A549 (cell line): ENCODE results near the gene NGEF. TPM values are rescaled to one million over a fixed set of nuclear protein-coding genes. Genes with fewer than 3 reads are reported as not detected.

ENCODE experiments used
- ATAC-seq, 2 experiments: fragments of 200-7000 bp in 1 of 2; fragments of >200 bp in 1 of 2; cut with Nextera tagmentation in 1 of 2; cut with Tn5 transposase in 1 of 2; 3 replicates each; pipeline versions ENCODE4 v1.8.0 to v1.9.1; 2018 to 2020; ENCODE audit warnings: mild to moderate bottlenecking in 1 of 2, moderate library complexity in 1 of 2
- CTCF ChIA-PET: fragments of 300-600 bp; sonication (Branson Sonifier 250); formaldehyde crosslinking; extraction: SDS; loops from one replicate; lab custom pipeline; 2021; ENCODE audit warnings: antibody characterized with exemption, inconsistent platforms; lab: Yijun Ruan, JAX
- POLR2A ChIA-PET: fragments of 350-600 bp; formaldehyde crosslinking; extraction: SDS; loops from one replicate; lab custom pipeline; 2021; ENCODE audit warnings: antibody characterized with exemption, inconsistent platforms; lab: Yijun Ruan, JAX
- DNase-seq, 2 experiments: peaks; one replicate each; pipeline versions ENCODE4 v3.0.0 to v3.0.0-alpha.2; 2011 to 2016; ENCODE audit warnings: low read depth in 1 of 2, low spot score in 1 of 2
- FAIRE-seq: peaks from 2 replicates; lab custom pipeline; 2011; peaks lifted over from hg19 to GRCh38; lab: Jason Lieb, UNC
- H3K27ac ChIP-seq, 2 experiments: fragments of >200 bp; sonication (Bioruptor Twin); formaldehyde crosslinking; 3 replicates each; pipeline ENCODE4 v1.5.1; 2016 to 2017
- H3K4me1 ChIP-seq: fragments of >200 bp; sonication (Bioruptor Twin); formaldehyde crosslinking; 3 replicates; pipeline ENCODE4 v1.6.1; 2016
- H3K4me2 ChIP-seq: fragments of >200 bp; sonication (Bioruptor Twin); formaldehyde crosslinking; 3 replicates; pipeline ENCODE4 v1.6.1; 2016
- H3K4me3 ChIP-seq: fragments of >200 bp; sonication (Bioruptor Twin); formaldehyde crosslinking; 3 replicates; pipeline ENCODE4 v1.5.1; 2016
- H3K9me3 ChIP-seq: fragments of >200 bp; sonication (Bioruptor Twin); formaldehyde crosslinking; 3 replicates; pipeline ENCODE4 v1.6.1; 2016
- CBX2 ChIP-seq: fragments of 200-600 bp; sonication (generic); IDR thresholded peaks from 2 replicates; pipeline ENCODE4 v1.6.1; 2016; ENCODE audit warnings: low read depth, mild to moderate bottlenecking, borderline replicate concordance
- CBX8 ChIP-seq: fragments of 200-600 bp; sonication (generic); IDR thresholded peaks from 2 replicates; pipeline ENCODE4 v1.6.1; 2016
- CHD2 ChIP-seq: fragments of 150-350 bp; IDR thresholded peaks from 2 replicates; pipeline ENCODE4 v1.6.1; 2014; ENCODE audit warnings: low read length; ENCODE audit not compliant: partially characterized antibody
- EHF ChIP-seq: fragments of 250-450 bp; sonication (Bioruptor Pico); IDR thresholded peaks from 2 replicates; pipeline ENCODE4 v1.5.0; 2020; ENCODE audit warnings: mild to moderate bottlenecking
- EHMT2 ChIP-seq: fragments of 200-600 bp; sonication (generic); IDR thresholded peaks from 2 replicates; pipeline ENCODE4 v1.6.1; 2016; ENCODE audit warnings: antibody characterized with exemption, low read depth, mild to moderate bottlenecking, moderate library complexity
- EP300 ChIP-seq, 2 experiments: fragments of >200 bp; sonication (Bioruptor Twin); formaldehyde crosslinking; IDR thresholded peaks; 2 replicates in 1 of 2; 3 replicates in 1 of 2; pipeline ENCODE4 v1.6.1; 2016 to 2017
- FOSL2 ChIP-seq, 2 experiments: fragments of 450-650 bp in 1 of 2; fragments of >200 bp in 1 of 2; sonication (Bioruptor Twin) in 1 of 2; formaldehyde crosslinking; IDR thresholded peaks; 2 replicates each; pipeline versions ENCODE4 v1.5.0 to v1.6.1; 2016 to 2020; ENCODE audit warnings: mild to moderate bottlenecking in 1 of 2, moderate library complexity in 1 of 2
- GATA3 ChIP-seq: IDR thresholded peaks from 2 replicates; pipeline ENCODE4 v1.6.1; 2012; ENCODE audit warnings: borderline replicate concordance
- HDAC2 ChIP-seq: fragments of 200-600 bp; sonication (generic); IDR thresholded peaks from 2 replicates; pipeline ENCODE4 v1.6.1; 2016
- HES2 ChIP-seq: fragments of >200 bp; sonication (Bioruptor Twin); formaldehyde crosslinking; IDR thresholded peaks from 2 replicates; pipeline ENCODE4 v1.6.1; 2016
- HMGXB4 ChIP-seq: fragments of 250-450 bp; sonication (Bioruptor Pico); IDR thresholded peaks from 2 replicates; pipeline ENCODE4 v1.5.0; 2021; ENCODE audit warnings: mild to moderate bottlenecking, moderate library complexity, borderline replicate concordance
- HOXA7 ChIP-seq: fragments of 250-450 bp; sonication (Bioruptor Pico); IDR thresholded peaks from 2 replicates; pipeline ENCODE4 v1.5.0; 2020; ENCODE audit warnings: mild to moderate bottlenecking, moderate library complexity
- HOXB13 ChIP-seq: fragments of 250-450 bp; sonication (Bioruptor Pico); IDR thresholded peaks from 2 replicates; pipeline ENCODE4 v1.5.0; 2020; ENCODE audit warnings: low read depth, mild to moderate bottlenecking, moderate library complexity
- HOXB5 ChIP-seq: fragments of 250-450 bp; sonication (Bioruptor Pico); IDR thresholded peaks from 2 replicates; pipeline ENCODE4 v1.5.0; 2020; ENCODE audit warnings: mild to moderate bottlenecking, moderate library complexity
- JUN ChIP-seq, 2 experiments: fragments of >200 bp; sonication (Bioruptor Twin); formaldehyde crosslinking; IDR thresholded peaks; 2 replicates in 1 of 2; 3 replicates in 1 of 2; pipeline ENCODE4 v1.6.1; 2016 to 2017
- JUNB ChIP-seq: fragments of >200 bp; sonication (Bioruptor Twin); formaldehyde crosslinking; IDR thresholded peaks from 2 replicates; pipeline ENCODE4 v1.6.1; 2016
- KDM1A ChIP-seq: fragments of 200-600 bp; sonication (generic); IDR thresholded peaks from 2 replicates; pipeline ENCODE4 v1.6.1; 2016; ENCODE audit warnings: low read depth, mild to moderate bottlenecking
- KDM5A ChIP-seq: fragments of 200-600 bp; sonication (generic); IDR thresholded peaks from 2 replicates; pipeline ENCODE4 v1.6.1; 2016; ENCODE audit warnings: antibody characterized with exemption, mild to moderate bottlenecking
- MAFK ChIP-seq: fragments of 450-650 bp; IDR thresholded peaks from 2 replicates; pipeline ENCODE4 v1.6.1; 2014; ENCODE audit not compliant: partially characterized antibody
- MAZ ChIP-seq: fragments of 150-350 bp; IDR thresholded peaks from 2 replicates; pipeline ENCODE4 v1.6.1; 2014; ENCODE audit warnings: antibody characterized with exemption, low read depth, low read length, borderline replicate concordance
- PBX3 ChIP-seq: IDR thresholded peaks from 2 replicates; pipeline ENCODE4 v1.6.1; 2012
- PHF8 ChIP-seq: fragments of 200-600 bp; sonication (generic); IDR thresholded peaks from 2 replicates; pipeline ENCODE4 v1.6.1; 2016; ENCODE audit warnings: low read depth, mild to moderate bottlenecking, antibody characterized with exemption, moderate library complexity, borderline replicate concordance
- POLR2A ChIP-seq: IDR thresholded peaks from 2 replicates; pipeline ENCODE4 v1.6.1; 2012; ENCODE audit warnings: mild to moderate bottlenecking, low read length
- POLR2AphosphoS2 ChIP-seq: conservative IDR thresholded peaks from 2 replicates; pipeline ENCODE4 v1.6.1; 2012; ENCODE audit warnings: low read length, improper control_type of control experiment, inconsistent platforms
- RARB ChIP-seq: fragments of 250-450 bp; sonication (Bioruptor Pico); IDR thresholded peaks from 2 replicates; pipeline ENCODE4 v1.8.0; 2021; ENCODE audit warnings: mild to moderate bottlenecking, moderate library complexity
- RCOR1 ChIP-seq: fragments of 150-350 bp; IDR thresholded peaks from 2 replicates; pipeline ENCODE4 v1.6.1; 2014; ENCODE audit warnings: antibody characterized with exemption, low read length, low read depth
- RNF2 ChIP-seq: fragments of 200-600 bp; sonication (generic); IDR thresholded peaks from 2 replicates; pipeline ENCODE4 v1.6.1; 2016; ENCODE audit warnings: low read depth, mild to moderate bottlenecking, antibody characterized with exemption, moderate library complexity, borderline replicate concordance
- SMC3 ChIP-seq: fragments of >200 bp; sonication (Bioruptor Twin); formaldehyde crosslinking; IDR thresholded peaks from 3 replicates; pipeline ENCODE4 v1.6.1; 2018; ENCODE audit warnings: inconsistent platforms
- SREBF2 ChIP-seq: fragments of 450-650 bp; IDR thresholded peaks from 2 replicates; pipeline ENCODE4 v1.6.1; 2014; ENCODE audit warnings: mild to moderate bottlenecking, moderate library complexity
- TFCP2L1 ChIP-seq: fragments of 250-450 bp; sonication (Bioruptor Pico); IDR thresholded peaks from 2 replicates; pipeline ENCODE4 v1.5.0; 2021; ENCODE audit warnings: mild to moderate bottlenecking
- USF2 ChIP-seq: fragments of 450-650 bp; IDR thresholded peaks from 2 replicates; pipeline ENCODE4 v1.6.1; 2014; ENCODE audit warnings: antibody characterized with exemption
- ZNF302 ChIP-seq: fragments of 250-450 bp; sonication (Bioruptor Pico); IDR thresholded peaks from 2 replicates; pipeline ENCODE4 v1.9.0; 2021; ENCODE audit warnings: inconsistent platforms, mild to moderate bottlenecking, moderate library complexity
- WGBS: methylation state at CpG from one replicate; pipeline ENCODE4 v1.1.6; 2017; ENCODE audit errors: missing lambda C conversion rate; 5-methylcytosine and 5-hydroxymethylcytosine counted together
- polyA plus RNA-seq, 4 experiments: library from polyadenylated mRNA; depleted of rRNA in 3 of 4; stranded (reverse); fragments of >200 nt; fragmentation: RNase III in 1 of 4; extraction: RNeasy Plus Mini Kit Qiagen cat#74134 plus additional on column Dnase treatment in 1 of 4; gene quantifications; 2 replicates in 3 of 4; 3 replicates in 1 of 4; pipeline ENCODE4 v1.2.3, GENCODE V29; 2011 to 2017

NGEF gene
- polyA plus RNA-seq, 2 of the 4 experiments (the other 2 are of a cell fraction) = 8.1 to 9.7 TPM

GRCh38 chr2:233007739-233008138 lies 5.3 kb downstream of the NGEF start:
- Histone ChIP-seq H3K4me2 (no peak overlapping the region), H3K9me3 (no peaks in the 10 kb centered on the region), H3K4me1 (peaks cover 17% of the 10 kb centered on the region), H3K4me3 (no peak overlapping the region), H3K27ac (no peak overlapping the region)
- DNase-seq (no peak), ATAC-seq (no peak), FAIRE-seq (no peak)
- CTCF ChIA-PET = interaction anchor here (0.6 to 3.0 kb wide), 4 partner anchors 14 to 111 kb away, joined by 3 to 16 read pairs (median 10); no protein-coding TSS in a partner anchor
- WGBS = 86% methylated on average over 3 of the region's 3 CpGs
- POLR2A ChIA-PET = no interaction called here
- no peak for TF ChIP-seq FOSL2 (IDR thresholded peaks at IDR 0.05)
- no peak for TF ChIP-seq FOSL2 (CRISPR knock-in tag; IDR thresholded peaks at IDR 0.05)
- no peak for TF ChIP-seq POLR2AphosphoS2
- TF ChIP-seq MAFK = no peak
- no peak for TF ChIP-seq PBX3
- no peak for TF ChIP-seq SMC3
- TF ChIP-seq PHF8 = no peak
- TF ChIP-seq EHMT2 = no peak
- TF ChIP-seq CBX8 = no peak
- TF ChIP-seq RNF2 = no peak
- TF ChIP-seq HMGXB4 (CRISPR knock-in tag) = no peak
- no peak for TF ChIP-seq HES2
- no peak for TF ChIP-seq GATA3
- no peak for TF ChIP-seq KDM1A
- TF ChIP-seq HOXB5 (CRISPR knock-in tag) = no peak
- TF ChIP-seq JUN (IDR thresholded peaks at IDR 0.05) = no peak
- no peak for TF ChIP-seq TFCP2L1 (CRISPR knock-in tag)

GRCh38 chr2:233007270-233007669 lies 5.8 kb downstream of the NGEF start:
- H3K27ac ChIP-seq = no peak overlapping the region
- no peak overlapping the region for H3K4me3 ChIP-seq
- ChIA-PET POLR2A (no interaction called here), CTCF (interaction anchor here (2.9 to 3.0 kb wide), 2 partner anchors 22 to 47 kb away, joined by 12 to 16 read pairs; no protein-coding TSS in a partner anchor)
- TF ChIP-seq EP300 (IDR thresholded peaks at IDR 0.05) (no peak), HDAC2 (no peak), KDM5A (no peak), HOXB13 (CRISPR knock-in tag) (no peak), SREBF2 (no peak), HOXA7 (CRISPR knock-in tag) (no peak), GATA3 (no peak), JUN (IDR thresholded peaks at IDR 0.05) (no peak), POLR2A (no peak), ZNF302 (CRISPR knock-in tag) (no peak), MAZ (no peak), RCOR1 (no peak), CBX2 (no peak), USF2 (no peak), JUNB (no peak), RARB (CRISPR knock-in tag) (no peak), CHD2 (no peak), HES2 (no peak), EHF (CRISPR knock-in tag) (no peak)
- no peak overlapping the region for H3K4me2 ChIP-seq
- ATAC-seq (no peak), FAIRE-seq (no peak), DNase-seq (no peak)
- H3K9me3 ChIP-seq = no peaks in the 10 kb centered on the region
- 86% methylated on average over 7 of the region's 7 CpGs for WGBS
- peaks cover 12% of the 10 kb centered on the region for H3K4me1 ChIP-seq
